Urinary bladder (tissue), 4 donors: Measurements from ENCODE around the gene PIGT. TPM values are rescaled to one million over a fixed set of nuclear protein-coding genes. Genes with fewer than 3 reads are reported as not detected.
A peak's percentile ranks its signal among the peaks of the same experiment; 100 is the strongest.

ENCODE experiments used
- DNase-seq: peaks from one replicate; pipeline ENCODE4 v3.0.0-alpha.2; 2015; ENCODE audit errors: extremely low spot score
- H3K27ac ChIP-seq: one replicate; pipeline ENCODE4 v1.5.1; 2013; ENCODE audit warnings: low read depth, mild to moderate bottlenecking, moderate library complexity
- H3K36me3 ChIP-seq: one replicate; pipeline ENCODE4 v1.6.1; 2013; ENCODE audit warnings: mild to moderate bottlenecking, moderate library complexity; ENCODE audit not compliant: insufficient read depth
- H3K4me1 ChIP-seq: one replicate; pipeline ENCODE4 v1.6.1; 2013; ENCODE audit warnings: mild to moderate bottlenecking, moderate library complexity; ENCODE audit not compliant: insufficient read depth
- H3K4me3 ChIP-seq: one replicate; pipeline ENCODE4 v1.5.1; 2013; ENCODE audit warnings: low read depth, low read length
- WGBS: extraction: QIAGEN DNeasy Blood & Tissue Kit; methylation state at CpG from one replicate; pipeline ENCODE4 v1.1.7; 2013; 5-methylcytosine and 5-hydroxymethylcytosine counted together
- polyA plus RNA-seq: library from polyadenylated mRNA; stranded (reverse); fragments of 200-250 nt; gene quantifications from one replicate; pipeline ENCODE4 v1.2.3, GENCODE V29; 2013
- total RNA-seq: library from RNA; depleted of rRNA; stranded (reverse); fragments of >200 nt; gene quantifications from one replicate; pipeline ENCODE4 v1.2.3, GENCODE V29; 2014
- donor health status: healthy with polysubstance abuse.
- donor health status: healthy.

PIGT gene
- total and polyA plus RNA-seq, 2 donors = 30.5 to 121 TPM

DNA sequence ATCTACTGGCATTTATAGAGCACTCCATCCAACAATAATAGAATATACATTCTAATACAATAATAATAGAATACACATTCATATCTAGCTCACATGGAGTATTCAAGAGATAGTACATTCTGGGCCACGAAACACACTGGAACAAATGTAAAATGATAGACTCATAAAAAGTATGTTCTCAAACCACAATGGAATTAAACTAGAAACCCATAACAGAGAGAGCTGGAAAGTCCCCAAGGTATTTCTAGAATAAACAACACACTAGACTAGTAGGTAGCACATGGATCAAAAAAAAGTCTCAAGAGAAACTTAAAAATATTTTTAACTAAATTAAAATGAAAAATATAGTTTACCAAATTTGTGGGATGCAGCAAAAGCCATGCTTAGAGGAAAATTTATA is 28.7 kb upstream of the PIGT start:
- H3K4me3 ChIP-seq = no peak overlapping the region
- H3K36me3 ChIP-seq = no peaks in the 10 kb centered on the region
- H3K4me1 ChIP-seq = no peaks in the 10 kb centered on the region
- no peak overlapping the region for H3K27ac ChIP-seq
- 94% methylated on average over 1 of the region's 1 CpG for WGBS
- no peak for DNase-seq

DNA sequence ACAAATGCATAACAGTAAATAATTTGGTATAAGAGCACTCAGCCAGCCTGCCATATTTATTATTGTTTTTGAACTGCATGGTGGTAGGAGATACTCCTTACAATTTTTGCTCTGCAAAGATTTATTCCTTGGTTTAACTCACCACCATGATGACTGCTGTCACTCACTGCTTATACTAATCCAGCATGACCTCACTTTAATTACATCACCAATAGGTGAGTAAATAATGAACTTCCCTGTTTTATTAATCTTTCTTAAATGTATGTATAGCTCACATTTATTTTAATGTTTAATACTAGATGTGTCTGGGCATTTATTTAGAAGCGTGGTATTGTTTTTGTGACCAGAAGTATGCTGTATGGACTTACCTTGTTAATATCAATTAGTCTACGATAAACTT is 25.0 kb upstream of the PIGT start:
- WGBS = 96% methylated on average over 2 of the region's 2 CpGs
- Histone ChIP-seq H3K4me1 (no peaks in the 10 kb centered on the region), H3K27ac (no peak overlapping the region), H3K36me3 (no peaks in the 10 kb centered on the region), H3K4me3 (no peak overlapping the region)
- DNase-seq = no peak

DNA sequence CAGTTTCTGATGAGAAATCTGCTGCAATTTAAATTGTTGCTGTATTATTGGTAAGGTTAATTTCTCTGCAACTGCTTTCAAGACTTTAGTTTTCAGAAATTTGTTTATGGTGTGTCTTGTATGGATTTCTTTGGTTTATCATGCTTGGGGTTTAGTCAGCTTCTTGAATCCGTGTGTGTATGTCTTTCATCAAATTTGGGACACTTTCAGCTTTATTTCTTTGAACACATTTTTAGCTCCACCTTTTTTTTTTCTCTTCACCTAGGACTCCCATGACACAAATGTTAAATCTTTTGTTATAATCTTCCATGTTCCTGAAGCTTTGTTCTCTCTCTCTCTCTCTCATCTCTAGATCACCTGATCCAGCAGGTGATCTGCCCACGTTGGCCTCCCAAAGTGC is 24.4 kb upstream of the PIGT start:
- Histone ChIP-seq H3K4me3 (no peak overlapping the region), H3K27ac (no peak overlapping the region), H3K4me1 (no peaks in the 10 kb centered on the region), H3K36me3 (no peaks in the 10 kb centered on the region)
- no peak for DNase-seq
- WGBS = 65% methylated on average over 2 of the region's 2 CpGs

DNA sequence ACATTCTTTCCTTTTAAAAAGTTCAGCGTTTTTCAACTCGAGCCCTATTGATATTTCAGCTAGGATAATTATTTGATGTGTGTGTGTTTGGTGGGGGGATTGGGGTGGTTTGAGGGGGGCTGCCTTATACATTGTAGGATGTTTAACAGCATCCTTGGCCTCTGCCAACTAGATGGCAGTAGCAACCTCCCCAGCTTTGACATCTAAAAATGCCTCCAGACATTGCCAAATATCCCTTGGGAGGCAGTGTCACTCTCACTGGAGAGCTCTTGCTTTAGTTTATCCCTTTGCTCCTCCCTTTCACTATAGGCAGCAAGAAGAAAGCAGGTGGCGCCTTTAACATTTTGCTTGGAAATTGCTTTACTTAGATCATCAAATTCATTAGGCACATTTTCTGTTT is 23.2 kb upstream of the PIGT start:
- Histone ChIP-seq H3K27ac (no peak overlapping the region), H3K4me3 (no peak overlapping the region), H3K4me1 (no peaks in the 10 kb centered on the region), H3K36me3 (no peaks in the 10 kb centered on the region)
- no peak for DNase-seq
- WGBS = 78% methylated on average over 3 of the region's 3 CpGs

DNA sequence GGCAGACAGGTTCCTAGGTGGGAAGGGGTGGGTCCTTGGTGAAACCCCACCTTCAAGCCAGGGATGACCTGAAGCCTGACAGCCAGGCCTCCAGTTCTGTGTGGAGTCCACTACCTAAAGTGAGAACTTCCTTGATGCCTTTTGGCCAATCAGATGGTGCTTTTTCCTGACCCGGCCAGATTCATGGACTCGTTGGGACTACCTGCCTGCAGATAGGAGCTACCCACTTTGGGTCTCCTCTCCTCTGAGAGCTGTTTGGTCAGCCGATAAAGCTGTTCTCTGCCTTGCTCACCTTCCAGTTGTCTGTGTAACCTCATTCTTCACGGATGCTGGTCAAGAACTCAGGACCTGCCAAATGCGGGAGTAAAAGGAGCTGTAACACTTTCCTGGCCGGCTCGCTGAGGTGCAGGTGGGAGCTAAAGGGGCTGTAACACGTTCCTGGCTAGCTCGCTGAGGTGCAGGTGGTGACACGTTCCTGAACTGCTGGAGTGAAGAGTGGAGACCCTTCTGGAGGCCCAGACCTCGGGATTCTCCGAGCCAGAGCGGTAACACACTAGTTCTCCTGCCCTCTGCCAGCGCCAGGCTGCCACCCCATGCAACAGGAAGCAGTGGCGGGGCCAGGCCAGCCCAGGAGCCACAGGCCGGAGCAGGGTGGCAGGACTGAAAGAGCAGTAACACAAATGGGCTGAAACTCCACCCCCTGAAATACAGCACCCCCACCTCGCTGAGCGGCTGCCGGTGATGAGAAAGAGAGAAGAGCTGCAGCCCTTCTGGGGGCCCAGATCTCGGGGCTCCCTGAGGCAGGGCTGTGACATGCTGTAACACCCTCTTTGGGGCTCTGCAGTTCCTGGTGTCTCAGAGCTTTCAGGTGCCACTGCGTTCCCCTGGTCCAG is 21.5 kb upstream of the PIGT start:
- whole genome bisulfite sequencing = 85% methylated on average over 21 of the region's 21 CpGs
- Histone ChIP-seq H3K4me3 (no peak overlapping the region), H3K27ac (no peak overlapping the region), H3K36me3 (no peaks in the 10 kb centered on the region), H3K4me1 (no peaks in the 10 kb centered on the region)
- DNase-seq = no peak

DNA sequence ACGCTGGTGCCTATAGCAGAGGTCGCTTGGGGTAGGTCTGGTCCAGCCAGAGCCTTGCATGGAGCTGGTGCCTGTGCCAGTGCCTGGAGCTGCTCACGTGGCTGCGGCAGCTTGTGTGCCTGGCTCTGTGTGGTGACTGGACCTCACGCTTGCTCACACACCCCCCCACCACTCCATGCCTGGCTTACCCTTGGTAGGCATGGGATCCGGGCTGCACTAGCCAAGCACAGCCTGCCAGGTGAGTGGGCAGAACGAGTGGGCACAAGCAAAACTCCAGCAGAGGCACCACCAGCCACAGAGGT is 20.9 kb upstream of the PIGT start:
- no peak for DNase-seq
- Histone ChIP-seq H3K36me3 (no peaks in the 10 kb centered on the region), H3K4me1 (no peaks in the 10 kb centered on the region), H3K4me3 (no peak overlapping the region), H3K27ac (no peak overlapping the region)
- 91% methylated on average over 7 of the region's 7 CpGs for WGBS

DNA sequence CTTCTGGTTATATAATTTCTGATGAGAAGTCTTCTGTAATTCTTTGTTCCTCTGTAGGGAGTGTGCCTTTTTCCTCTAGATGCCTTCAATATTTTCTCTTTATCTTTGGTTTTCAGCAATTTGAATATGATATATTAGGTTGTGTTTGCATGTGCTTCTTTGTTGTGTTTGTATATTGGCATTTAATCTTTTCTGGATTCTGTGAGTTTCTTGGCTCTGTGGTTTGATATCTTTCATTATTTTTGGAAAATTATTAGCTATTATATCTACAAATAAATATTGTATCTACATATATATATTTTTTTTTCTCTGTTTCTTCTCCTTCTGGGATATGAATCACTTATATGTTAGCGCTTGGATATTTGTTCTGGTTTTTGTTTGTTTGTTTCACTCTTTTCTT is 16.9 kb upstream of the PIGT start:
- H3K4me1 ChIP-seq = no peaks in the 10 kb centered on the region
- H3K4me3 ChIP-seq = no peak overlapping the region
- no peak for DNase-seq
- H3K36me3 ChIP-seq = no peaks in the 10 kb centered on the region
- no peak overlapping the region for H3K27ac ChIP-seq
- 95% methylated on average over 1 of the region's 1 CpG for WGBS

DNA sequence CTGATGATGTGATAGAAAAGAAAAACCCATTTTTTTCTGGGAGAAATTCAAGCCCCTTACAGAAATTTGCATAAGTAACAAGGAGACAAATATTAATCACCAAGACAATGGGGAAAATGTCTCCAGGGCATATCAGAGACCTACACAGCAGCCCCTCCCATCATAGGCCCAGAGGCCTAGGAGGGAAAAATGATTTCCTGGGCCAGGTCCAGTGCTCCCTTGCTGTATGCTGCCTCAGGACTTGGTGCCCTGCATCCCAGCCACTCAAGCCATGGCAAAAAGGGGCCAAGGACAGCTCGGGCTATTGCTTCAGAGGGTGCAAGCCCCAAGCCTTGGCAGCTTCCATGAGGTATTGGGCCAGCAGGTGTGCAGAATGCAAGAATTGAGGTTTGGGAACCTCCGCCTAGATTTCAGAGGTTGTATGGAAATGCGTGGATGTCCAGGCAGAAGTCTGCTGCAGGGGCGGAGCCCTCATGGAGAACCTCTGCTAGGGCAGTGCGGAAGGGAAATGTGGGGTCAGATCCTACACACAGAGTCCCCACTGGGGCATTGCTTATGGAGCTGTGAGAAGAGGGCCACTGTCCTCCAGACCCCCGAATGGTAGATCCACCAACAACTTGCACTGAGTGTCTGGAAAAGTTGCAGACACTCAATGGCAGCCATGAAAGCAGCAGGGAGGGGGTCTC is 15.5 kb upstream of the PIGT start:
- no peak overlapping the region for H3K27ac ChIP-seq
- DNase-seq = no peak
- no peaks in the 10 kb centered on the region for H3K36me3 ChIP-seq
- no peak overlapping the region for H3K4me3 ChIP-seq
- WGBS = 98% methylated on average over 6 of the region's 6 CpGs
- H3K4me1 ChIP-seq = no peaks in the 10 kb centered on the region

DNA sequence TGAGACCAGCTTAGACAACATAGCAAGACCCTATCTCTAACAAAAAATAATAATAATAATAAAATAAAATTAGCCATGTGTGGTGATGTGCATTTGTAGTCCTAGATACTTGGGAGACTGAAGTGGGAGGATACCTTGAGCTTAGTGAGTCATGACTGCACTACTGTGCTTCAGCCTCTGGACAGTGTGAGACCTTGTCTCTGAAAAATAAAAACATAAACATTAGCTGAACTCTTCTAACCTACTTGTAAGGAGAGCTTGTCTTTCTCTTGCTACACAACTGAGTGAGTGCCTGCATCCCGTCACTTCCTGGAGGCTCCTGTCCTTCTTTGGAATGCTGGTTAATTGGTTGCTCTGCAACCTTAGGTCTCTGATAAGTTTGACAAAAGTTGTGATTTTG is 13.0 kb upstream of the PIGT start:
- H3K27ac ChIP-seq = no peak overlapping the region
- no peak overlapping the region for H3K4me3 ChIP-seq
- no peaks in the 10 kb centered on the region for H3K36me3 ChIP-seq
- no peaks in the 10 kb centered on the region for H3K4me1 ChIP-seq
- no peak for DNase-seq
- 96% methylated on average over 1 of the region's 1 CpG for WGBS

DNA sequence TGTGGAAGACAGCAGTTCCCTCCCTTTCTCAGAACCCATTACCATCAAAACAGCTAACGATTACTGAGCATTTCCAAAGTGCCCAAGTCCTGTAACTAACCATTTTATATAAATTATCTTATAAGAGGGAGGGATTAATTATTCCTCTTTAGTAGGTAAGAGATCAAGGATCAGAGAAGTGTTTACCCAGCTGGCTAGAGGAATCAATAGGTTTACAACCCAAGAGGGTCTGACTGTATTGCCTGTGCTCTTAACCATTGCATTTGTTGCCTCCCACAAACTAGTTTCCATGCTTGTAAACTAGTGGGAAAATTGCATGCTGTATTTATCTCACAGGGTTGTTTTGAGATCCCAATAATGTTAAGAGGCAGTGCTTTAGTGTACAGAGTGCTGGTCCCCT is 11.5 kb upstream of the PIGT start:
- no peak for DNase-seq
- H3K36me3 ChIP-seq = no peaks in the 10 kb centered on the region
- 76% methylated on average over 1 of the region's 1 CpG for WGBS
- no peak overlapping the region for H3K4me3 ChIP-seq
- no peaks in the 10 kb centered on the region for H3K4me1 ChIP-seq
- no peak overlapping the region for H3K27ac ChIP-seq

DNA sequence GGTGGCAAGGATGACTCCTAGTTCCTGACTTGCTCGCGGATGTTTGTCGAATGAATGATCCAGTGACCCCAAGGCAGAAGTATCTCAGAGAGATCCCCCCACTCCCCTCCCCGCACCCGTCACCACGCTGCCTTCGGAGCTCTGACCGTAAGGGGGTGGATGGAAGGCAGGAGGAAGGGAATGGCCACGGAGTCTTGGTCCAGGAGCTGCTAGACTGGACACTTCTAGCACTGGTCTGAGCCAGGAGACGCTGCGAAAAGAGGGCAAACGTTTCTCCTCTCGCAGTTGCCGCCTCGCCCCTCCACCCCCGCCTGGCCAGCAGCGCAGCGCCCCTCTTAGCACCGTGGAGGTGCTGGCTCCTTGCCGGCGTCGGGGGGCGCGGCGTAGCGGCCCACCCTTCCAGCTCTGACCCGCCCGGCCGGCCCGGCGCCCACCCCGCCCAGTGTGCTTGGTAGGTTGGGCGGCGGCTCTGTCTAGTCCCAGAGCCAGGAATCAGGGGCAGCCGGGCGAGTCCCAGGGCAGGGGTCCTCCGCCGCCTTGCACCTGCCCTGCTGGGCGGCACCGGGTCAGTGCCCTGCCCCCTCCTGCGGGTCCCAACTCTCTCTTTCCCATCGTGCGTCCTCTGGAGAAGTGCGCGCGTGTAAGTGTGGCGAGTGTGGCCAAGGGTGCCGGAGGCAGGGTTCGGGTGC is 10.2 kb upstream of the PIGT start:
- H3K4me1 ChIP-seq = no peaks in the 10 kb centered on the region
- H3K36me3 ChIP-seq = no peaks in the 10 kb centered on the region
- WGBS = 1% methylated on average over 49 of the region's 49 CpGs
- no peak for DNase-seq
- H3K4me3 ChIP-seq = peak overlapping the region; percentile 88
- H3K27ac ChIP-seq = no peak overlapping the region

DNA sequence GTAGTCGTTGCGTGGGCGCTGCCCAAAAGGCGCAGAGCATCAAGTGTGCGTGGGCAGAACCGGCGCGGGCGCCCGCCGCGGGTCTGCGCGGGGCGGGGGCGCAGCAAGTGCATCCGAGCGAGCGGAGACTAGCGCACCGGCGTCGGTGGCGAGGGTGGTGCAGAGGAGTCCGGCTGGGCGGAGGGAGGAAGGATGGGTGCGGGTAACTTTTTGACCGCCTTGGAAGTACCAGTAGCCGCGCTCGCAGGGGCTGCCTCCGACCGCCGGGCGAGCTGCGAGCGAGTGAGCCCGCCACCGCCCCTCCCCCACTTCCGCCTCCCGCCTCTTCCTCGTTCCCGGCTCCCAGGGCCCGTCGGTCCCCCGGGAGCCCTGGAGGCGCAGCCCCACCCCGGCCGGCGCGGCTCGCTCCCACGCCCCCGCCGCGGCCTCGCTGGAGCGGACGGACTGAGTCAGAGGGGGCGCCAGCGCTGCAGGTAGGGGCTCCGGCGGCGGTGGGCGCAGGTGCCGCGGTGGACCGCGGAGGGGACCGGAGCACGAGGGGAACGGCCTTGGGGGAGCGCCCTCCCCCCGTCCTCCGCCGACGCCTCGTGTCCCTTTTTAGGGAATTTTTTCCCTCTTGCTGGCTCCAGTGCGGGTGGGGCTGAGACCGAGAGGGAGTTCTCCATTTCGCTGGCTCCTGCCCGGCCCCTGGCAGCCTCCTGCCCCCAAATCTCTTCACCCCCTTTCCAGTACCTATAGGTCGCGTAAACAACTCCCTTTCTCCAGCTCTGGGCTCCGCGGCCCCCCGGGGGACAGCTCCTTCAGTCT is 9.5 kb upstream of the PIGT start:
- under 1% methylated on average over 87 of the region's 87 CpGs for WGBS
- Histone ChIP-seq H3K4me1 (no peaks in the 10 kb centered on the region), H3K36me3 (no peaks in the 10 kb centered on the region), H3K27ac (peak overlapping the region; percentile 88), H3K4me3 (peak overlapping the region; percentile 88)
- DNase-seq = no peak

DNA sequence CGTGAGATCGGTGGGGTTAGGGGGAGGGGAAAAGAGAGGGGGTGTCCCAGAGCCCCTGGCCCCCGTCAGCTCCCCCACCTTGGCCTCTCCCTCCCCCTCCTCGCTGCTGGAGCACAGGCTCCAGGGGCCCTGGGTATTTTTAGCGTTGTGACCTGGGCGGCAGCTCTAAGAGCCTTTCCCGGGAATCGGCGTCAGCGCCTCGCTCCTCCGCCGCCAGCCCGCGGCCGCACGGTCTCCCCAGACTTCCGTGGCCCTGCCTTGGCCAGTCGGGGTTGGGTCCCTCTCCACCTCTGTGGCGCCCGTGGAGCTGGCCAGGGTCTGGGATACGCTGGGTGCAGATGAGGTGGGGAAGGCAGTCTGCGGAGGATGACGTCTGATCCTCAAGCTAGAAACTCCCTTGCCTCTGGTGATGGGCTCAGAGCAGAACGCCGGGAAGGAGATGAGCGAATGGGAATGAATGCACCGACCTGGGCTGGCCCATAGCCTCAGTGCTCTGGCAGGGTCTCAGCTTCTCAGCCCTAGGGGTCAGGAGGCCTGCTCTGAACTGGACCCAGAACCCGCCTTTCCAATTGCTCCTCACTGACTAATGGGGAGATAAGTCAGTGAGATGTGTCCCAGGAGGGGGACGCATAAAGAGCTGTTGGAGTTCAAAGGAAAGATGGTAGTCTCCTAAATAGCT is 8.7 kb upstream of the PIGT start:
- Histone ChIP-seq H3K36me3 (no peaks in the 10 kb centered on the region), H3K27ac (peak overlapping the region; percentile 88), H3K4me1 (no peaks in the 10 kb centered on the region), H3K4me3 (peak overlapping the region; percentile 88)
- 11% methylated on average over 30 of the region's 30 CpGs for WGBS
- no peak for DNase-seq
